SJCRH30 (cell line): Measurements from ENCODE around the gene PPP2R3B. TPM values are rescaled to one million over a fixed set of nuclear protein-coding genes. Genes with fewer than 3 reads are reported as not detected.

Experiments
- DNase-seq, 2 experiments: peaks; one replicate each; pipeline ENCODE4 v3.0.0-alpha.2; 2015 to 2020
- H3K27ac ChIP-seq: fragments of 250-450 bp; sonication (Bioruptor Pico); 2 replicates; pipeline ENCODE4 v1.5.1; 2020; ENCODE audit warnings: mild to moderate bottlenecking, moderate library complexity
- H3K27me3 ChIP-seq: fragments of 250-450 bp; sonication (Bioruptor Pico); 2 replicates; pipeline ENCODE4 v1.5.1; 2020; ENCODE audit warnings: mild to moderate bottlenecking, moderate library complexity
- H3K36me3 ChIP-seq: fragments of 250-450 bp; sonication (Bioruptor Pico); 2 replicates; pipeline ENCODE4 v1.5.1; 2020; ENCODE audit warnings: mild to moderate bottlenecking, moderate library complexity
- H3K4me1 ChIP-seq: fragments of 250-450 bp; sonication (Bioruptor Pico); 2 replicates; pipeline ENCODE4 v1.5.1; 2020; ENCODE audit warnings: mild to moderate bottlenecking, moderate library complexity
- H3K4me3 ChIP-seq: fragments of 250-450 bp; sonication (Bioruptor Pico); 2 replicates; pipeline ENCODE4 v1.5.1; 2020; ENCODE audit warnings: mild to moderate bottlenecking, moderate library complexity
- H3K9me3 ChIP-seq: fragments of 250-450 bp; sonication (Bioruptor Pico); replicated peaks from 2 replicates; pipeline ENCODE4 v1.5.1; 2020; ENCODE audit warnings: mild to moderate bottlenecking, moderate library complexity
- total RNA-seq: library from RNA; depleted of rRNA; stranded (reverse); fragments of >200 nt; shearing (Covaris generic); gene quantifications from 2 replicates; pipeline ENCODE4 v1.2.3, GENCODE V29; 2014

The PPP2R3B gene
- total RNA-seq, 1 experiment from 2014 or later, result 29.2 TPM

DNA sequence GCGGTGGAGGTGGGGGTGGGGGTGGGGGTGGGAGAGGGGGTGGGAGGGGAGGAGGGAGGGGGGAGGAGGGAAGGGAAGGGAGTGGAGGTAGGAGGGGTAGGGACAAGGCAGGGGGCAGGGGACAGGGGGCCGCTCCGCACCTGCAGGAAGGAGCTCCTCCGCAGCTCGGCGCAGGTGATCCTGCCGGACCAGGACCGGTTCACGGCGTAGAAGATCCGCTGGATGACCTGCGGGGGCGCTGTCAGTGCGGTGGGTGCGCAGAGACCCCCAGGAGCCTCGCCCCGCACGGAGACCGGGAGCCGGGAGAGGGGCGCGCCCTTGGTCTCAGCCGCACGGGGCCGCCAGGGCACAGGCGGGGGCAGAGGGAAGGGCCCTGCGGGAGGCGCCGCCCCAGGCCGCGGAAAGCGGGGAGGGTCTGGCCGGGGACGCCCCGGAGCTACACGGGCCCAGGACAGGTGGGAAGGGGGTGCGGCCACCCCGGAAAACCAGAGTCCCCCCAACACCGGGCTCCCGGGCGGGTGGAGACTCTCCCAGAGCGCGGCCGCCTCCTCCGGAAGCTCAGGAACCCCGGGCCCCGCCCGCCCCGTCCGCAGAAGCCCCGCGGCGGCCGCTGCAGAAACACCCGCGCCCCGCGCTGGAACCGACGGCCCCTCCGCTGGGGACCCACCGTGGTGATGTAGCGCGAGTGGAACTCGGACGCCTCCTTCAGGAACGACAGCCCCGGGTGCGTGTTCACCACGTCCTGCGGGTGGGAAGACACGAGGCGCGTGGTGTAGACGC lies 40.5 kb downstream of the PPP2R3B start:
- H3K36me3 ChIP-seq, result peaks cover 12% of the 10 kb centered on the region; the same call in 1 of the 2 replicates
- H3K4me1 ChIP-seq, result no peaks in the 10 kb centered on the region
- no peaks in the 10 kb centered on the region for H3K27me3 ChIP-seq
- DNase-seq, result no peak
- no peak overlapping the region for H3K27ac ChIP-seq
- no peak overlapping the region for H3K4me3 ChIP-seq
- H3K9me3 ChIP-seq, result no peaks in the 10 kb centered on the region

DNA sequence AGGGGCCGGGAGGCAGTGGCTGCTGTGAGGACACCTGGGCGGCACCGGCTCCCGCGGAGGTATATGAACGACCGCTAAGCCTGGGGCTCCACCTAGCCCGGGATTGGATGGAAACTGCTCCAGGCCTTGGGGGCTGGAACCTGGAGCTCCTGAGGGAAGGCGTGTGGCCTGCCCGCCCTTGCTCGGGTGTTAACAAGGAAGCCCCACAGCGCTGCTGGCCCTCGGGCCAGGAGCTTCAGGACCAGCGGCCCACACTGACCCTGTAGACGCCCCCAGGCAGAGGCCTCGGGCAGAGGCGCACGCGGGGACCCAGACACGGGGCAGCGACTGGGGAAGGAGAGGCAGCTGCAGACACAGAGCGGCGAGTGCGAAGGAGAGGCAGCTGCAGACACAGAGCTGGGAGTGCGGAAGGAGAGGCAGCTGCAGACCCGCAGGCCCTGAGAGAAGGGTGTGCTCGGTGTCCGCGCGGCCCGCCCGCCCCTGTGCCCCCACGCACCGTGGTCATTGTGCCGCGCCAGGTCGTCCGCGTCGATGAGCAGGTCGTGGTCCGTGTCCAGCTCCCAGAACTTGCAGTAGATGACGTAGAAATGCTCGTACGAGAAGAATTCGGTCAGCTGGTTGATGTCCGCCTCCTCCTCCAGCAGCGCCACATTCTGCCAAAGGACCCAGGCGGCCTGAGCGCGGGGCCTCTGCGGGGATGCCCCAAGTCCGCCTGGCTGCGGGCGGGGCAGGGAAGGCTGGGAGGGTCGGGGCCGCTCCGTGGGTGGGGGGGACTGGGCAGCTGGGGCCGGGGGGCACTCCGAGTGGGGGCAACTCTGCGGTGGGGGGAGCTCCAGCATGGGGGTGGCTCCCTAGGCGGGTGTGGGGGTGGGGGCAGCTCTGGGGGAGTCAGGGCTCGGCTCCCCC lies 41.4 kb downstream of the PPP2R3B start:
- Histone ChIP-seq H3K27me3 (no peaks in the 10 kb centered on the region), H3K36me3 (peaks cover 12% of the 10 kb centered on the region; the same call in 1 of the 2 replicates), H3K4me3 (no peak overlapping the region), H3K27ac (no peak overlapping the region), H3K9me3 (no peaks in the 10 kb centered on the region), H3K4me1 (no peaks in the 10 kb centered on the region)
- no peak for DNase-seq

DNA sequence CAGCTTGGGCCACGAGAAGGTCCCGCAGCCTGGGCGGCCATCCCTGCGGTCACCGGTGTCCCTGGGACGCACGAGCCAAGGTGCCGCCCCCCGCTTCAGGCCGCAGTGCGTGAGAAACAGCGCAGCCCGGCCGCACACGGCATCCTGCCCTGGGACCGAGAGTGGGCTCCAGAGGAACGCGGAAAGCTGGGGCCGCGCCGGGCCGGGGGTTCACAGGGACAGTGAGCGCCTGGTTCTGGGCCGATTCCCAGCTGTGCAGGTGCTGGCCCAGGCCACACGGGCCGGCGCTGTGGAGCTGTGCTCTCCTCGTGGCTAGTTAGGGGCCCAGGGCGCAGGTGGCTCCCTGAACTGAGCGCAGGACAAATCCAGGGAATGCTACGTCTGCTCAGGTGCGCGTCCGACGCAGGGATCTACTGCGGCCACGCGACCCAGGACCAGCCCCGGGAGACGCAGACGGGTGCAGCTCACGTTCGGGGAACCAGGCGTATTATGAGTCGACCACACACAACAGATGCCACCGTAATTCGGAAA lies 42.3 kb downstream of the PPP2R3B start:
- Histone ChIP-seq H3K4me1 (no peaks in the 10 kb centered on the region), H3K27ac (no peak overlapping the region), H3K9me3 (no peaks in the 10 kb centered on the region), H3K27me3 (no peaks in the 10 kb centered on the region), H3K36me3 (peaks cover 10% of the 10 kb centered on the region; the same call in 1 of the 2 replicates), H3K4me3 (no peak overlapping the region)
- DNase-seq, result no peak

DNA sequence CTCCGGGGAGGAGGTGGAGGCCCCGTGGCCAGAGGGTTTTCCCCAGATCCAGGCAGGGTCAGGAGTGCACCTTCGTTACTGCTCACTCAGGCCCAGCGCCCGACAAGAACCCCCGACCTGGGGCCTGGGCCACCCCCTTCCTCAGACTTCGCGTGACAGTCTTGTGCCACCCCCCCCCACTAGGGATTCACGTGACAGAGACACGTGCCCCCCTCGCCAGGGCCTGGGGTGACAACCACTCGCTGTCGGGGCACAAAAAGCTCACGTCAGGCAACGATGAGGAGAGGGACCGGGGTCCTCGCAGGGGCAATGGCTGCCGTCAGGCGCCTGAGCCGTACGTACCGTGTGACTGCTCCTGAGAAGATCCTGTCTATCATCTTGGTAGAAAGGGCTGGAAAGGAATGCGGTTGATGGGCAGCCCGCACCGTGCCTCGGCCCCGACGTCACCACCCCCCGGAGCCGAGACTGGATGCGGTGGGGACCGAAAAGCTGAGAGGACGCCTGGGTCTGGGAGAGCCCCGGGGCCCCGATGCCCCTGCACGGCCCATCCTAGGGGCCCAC lies 45.1 kb downstream of the PPP2R3B start:
- DNase-seq, result no peak
- H3K27ac ChIP-seq, result no peak overlapping the region
- H3K36me3 ChIP-seq, result peaks cover 23% of the 10 kb centered on the region
- H3K9me3 ChIP-seq, result no peaks in the 10 kb centered on the region
- H3K27me3 ChIP-seq, result no peaks in the 10 kb centered on the region
- no peak overlapping the region for H3K4me3 ChIP-seq
- no peaks in the 10 kb centered on the region for H3K4me1 ChIP-seq

DNA sequence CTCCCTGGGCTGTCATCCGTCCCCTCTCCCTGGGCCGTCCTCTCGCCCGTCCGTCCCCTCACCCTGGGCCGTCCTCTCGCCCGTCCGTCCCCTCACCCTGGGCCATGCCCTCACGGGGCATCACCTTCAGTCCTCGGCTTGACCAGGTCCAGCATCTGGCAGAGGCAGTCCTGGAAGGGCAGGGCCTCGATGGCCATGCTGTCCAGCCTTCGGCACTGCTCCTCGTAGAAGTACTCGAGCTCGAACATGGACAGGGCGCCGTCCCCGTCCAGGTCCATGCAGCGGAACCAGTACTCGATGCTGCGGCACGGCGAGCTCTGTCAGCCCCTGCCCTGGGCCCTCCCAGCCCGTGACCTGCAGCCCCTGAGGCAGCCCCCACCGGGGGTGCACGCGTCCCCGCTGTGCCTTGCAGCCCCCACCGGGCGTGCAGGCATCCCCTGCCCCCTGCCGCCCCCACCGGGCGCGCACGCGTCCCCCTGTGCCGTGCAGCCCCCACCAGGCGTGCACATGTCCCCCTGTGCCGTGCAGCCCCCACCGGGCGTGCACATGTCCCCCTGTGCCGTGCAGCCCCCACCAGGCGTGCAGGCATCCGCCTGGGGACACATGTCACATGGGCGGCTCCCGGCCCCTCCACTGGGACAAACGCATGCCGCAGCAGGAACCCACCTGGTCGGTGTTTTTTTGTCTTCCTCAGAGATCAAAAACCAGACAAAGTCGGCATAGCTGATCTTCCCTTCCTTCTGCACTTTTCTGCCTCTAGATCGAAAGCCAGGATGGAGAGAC lies 45.9 kb downstream of the PPP2R3B start:
- Histone ChIP-seq H3K4me3 (no peak overlapping the region), H3K27ac (no peak overlapping the region), H3K9me3 (no peaks in the 10 kb centered on the region), H3K27me3 (no peaks in the 10 kb centered on the region), H3K4me1 (no peaks in the 10 kb centered on the region), H3K36me3 (peaks cover 23% of the 10 kb centered on the region)
- DNase-seq, result no peak

DNA sequence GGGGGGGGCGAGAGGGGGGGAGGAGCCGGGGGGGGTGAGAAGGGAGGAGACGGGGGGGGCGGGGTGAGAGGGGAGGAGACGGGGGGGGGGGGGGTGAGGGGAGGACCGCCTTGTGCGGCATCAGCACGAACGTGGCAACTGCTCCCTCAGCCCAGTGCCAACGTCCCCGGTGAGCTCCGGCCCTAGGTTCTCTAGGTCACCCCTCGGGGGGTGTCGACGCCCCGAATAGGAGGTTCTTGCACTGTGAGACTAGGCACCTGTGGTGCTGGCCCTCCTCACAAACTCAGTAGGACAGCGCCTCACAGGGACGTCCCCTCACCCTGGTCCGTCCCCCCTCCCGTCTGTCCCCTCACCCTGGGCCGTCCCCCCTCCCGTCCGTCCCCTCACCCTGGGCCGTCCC lies 46.6 kb downstream of the PPP2R3B start:
- Histone ChIP-seq H3K36me3 (peaks cover 23% of the 10 kb centered on the region), H3K9me3 (no peaks in the 10 kb centered on the region)

DNA sequence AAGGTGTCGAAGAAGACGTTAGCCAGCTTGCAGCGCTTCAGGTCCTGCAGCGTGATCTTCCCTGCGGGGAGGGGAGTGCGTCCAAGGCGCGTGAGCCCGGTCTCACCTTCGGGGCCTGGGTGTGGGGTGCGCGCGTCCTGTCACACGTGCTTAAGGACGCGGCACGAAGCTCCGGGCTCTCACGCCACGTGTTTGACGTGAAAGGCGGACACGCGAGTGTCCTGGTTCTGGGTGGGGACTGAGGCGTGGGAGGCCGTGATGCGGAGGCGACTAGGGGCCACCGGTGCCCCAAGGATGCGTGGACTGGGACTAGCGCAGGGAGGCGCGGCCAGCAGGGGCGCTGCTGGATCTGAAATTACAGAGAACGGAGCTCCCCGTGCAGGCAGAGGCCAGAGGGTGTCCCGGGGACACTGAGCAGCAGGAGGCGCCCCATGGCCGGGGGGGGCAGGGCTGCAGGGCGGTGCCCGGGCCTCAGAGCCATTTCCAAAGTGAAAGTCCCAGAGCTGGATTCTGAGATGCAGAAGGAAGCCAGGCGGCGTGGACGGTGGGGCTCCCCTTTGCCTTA lies 47.8 kb downstream of the PPP2R3B start:
- H3K27ac ChIP-seq, result no peak overlapping the region
- H3K9me3 ChIP-seq, result no peaks in the 10 kb centered on the region
- peaks cover 14% of the 10 kb centered on the region for H3K36me3 ChIP-seq
- H3K27me3 ChIP-seq, result no peaks in the 10 kb centered on the region
- H3K4me3 ChIP-seq, result no peak overlapping the region
- H3K4me1 ChIP-seq, result no peaks in the 10 kb centered on the region
- no peak for DNase-seq

More for the DNA sequence above, 46.6 kb downstream of the PPP2R3B start:
- DNase-seq, result no peak
- H3K4me3 ChIP-seq, result no peak overlapping the region
- no peaks in the 10 kb centered on the region for H3K4me1 ChIP-seq
- H3K27ac ChIP-seq, result no peak overlapping the region
- H3K27me3 ChIP-seq, result no peaks in the 10 kb centered on the region

DNA sequence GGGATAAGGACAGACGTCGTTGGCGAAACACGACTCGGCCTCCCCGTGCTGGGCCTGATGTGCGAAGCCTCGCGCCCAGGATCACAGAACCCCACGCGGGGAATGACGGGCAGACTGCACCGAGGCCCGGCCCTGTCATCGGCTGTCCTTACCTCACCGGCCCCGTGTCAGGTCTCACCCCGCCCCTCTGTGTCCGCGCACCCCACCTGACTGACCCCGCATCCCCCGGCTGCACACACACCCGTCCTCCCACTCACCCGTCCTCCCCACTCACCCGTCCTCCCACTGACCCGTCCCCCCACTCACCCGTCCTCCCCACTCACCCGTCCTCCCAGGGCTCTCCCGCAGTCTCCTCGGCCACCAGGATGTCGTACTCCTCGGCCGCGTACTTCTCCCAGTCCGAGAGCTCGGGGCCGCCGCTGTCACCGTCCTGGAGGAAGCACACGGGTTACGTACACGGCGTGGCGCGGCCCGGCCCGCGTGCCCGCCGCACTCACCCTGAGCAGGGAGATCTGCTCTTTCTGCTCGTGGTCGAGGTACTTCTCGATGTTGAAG lies 48.3 kb downstream of the PPP2R3B start:
- no peaks in the 10 kb centered on the region for H3K9me3 ChIP-seq
- no peak for DNase-seq
- peaks cover 15% of the 10 kb centered on the region for H3K36me3 ChIP-seq
- no peak overlapping the region for H3K27ac ChIP-seq
- no peaks in the 10 kb centered on the region for H3K4me1 ChIP-seq
- H3K4me3 ChIP-seq, result no peak overlapping the region
- H3K27me3 ChIP-seq, result no peaks in the 10 kb centered on the region

DNA sequence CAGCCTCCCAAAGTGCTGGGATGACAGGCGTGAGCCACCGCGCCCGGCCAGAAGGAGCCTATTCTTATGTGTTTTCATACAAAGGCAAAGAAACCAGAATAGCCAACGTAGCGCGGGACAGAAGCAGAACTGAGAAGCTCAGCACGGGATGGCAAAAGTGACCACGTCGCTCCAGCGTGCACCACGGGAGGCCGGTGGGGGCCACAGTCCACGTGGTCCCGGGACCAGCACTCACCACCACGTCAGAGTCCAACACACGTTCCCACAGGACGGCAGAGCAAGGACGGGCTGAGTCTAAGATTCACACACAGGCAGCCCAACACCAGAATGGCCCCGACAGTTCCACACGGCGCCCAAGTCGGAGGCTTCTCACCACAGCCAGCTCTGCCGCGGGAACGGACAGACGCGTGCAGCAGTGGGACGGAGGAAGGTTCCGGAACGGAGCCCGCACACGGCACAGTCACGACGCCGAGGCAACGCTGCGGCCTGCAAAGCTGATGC lies 49.3 kb downstream of the PPP2R3B start:
- Histone ChIP-seq H3K4me3 (no peak overlapping the region), H3K27ac (no peak overlapping the region), H3K36me3 (peaks cover 18% of the 10 kb centered on the region), H3K27me3 (no peaks in the 10 kb centered on the region), H3K9me3 (no peaks in the 10 kb centered on the region), H3K4me1 (no peaks in the 10 kb centered on the region)
- no peak for DNase-seq

DNA sequence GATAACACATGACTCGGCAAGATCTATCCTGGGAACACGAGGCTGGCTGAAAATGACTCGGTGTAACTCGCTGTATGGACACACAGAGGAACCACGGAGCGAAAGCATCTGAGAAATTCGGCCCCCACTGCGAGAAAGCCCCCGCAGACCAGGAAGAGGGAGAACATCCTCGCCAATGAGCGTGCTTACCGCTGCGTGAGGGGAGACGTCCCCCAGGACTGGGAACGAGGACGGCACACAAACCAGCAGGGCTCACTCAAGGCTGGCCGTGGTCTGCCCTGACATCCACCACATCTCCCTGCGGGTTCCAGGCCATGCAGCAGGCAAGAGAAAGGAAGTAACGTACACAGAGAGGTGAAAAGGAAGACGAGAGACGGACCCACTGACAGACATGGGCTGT lies 50.5 kb downstream of the PPP2R3B start:
- Histone ChIP-seq H3K9me3 (no peaks in the 10 kb centered on the region), H3K36me3 (peaks cover 18% of the 10 kb centered on the region), H3K27ac (no peak overlapping the region), H3K4me3 (no peak overlapping the region), H3K27me3 (no peaks in the 10 kb centered on the region), H3K4me1 (no peaks in the 10 kb centered on the region)
- DNase-seq, result no peak

DNA sequence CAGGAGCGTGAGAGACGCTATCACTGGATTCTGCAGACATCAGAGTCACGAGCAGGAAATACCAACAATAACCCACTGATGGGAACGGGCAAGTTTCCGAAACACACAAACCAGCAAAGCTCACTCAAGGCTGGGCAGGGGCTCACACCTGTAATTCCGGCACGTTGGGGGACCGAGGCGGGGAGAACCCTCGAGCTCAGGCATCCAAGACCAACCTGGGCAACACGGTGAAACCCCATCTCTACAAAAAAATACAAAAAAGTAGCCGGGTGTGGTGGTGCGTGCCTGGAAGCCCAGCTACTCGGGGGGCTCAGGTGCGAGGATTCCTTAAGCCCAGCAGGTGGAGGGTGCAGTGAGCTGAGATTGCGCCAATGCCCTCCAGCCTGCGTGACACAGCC lies 51.0 kb downstream of the PPP2R3B start:
- H3K36me3 ChIP-seq, result peaks cover 18% of the 10 kb centered on the region
- no peaks in the 10 kb centered on the region for H3K4me1 ChIP-seq
- H3K4me3 ChIP-seq, result no peak overlapping the region
- H3K9me3 ChIP-seq, result no peaks in the 10 kb centered on the region
- no peak for DNase-seq
- H3K27ac ChIP-seq, result no peak overlapping the region
- no peaks in the 10 kb centered on the region for H3K27me3 ChIP-seq

DNA sequence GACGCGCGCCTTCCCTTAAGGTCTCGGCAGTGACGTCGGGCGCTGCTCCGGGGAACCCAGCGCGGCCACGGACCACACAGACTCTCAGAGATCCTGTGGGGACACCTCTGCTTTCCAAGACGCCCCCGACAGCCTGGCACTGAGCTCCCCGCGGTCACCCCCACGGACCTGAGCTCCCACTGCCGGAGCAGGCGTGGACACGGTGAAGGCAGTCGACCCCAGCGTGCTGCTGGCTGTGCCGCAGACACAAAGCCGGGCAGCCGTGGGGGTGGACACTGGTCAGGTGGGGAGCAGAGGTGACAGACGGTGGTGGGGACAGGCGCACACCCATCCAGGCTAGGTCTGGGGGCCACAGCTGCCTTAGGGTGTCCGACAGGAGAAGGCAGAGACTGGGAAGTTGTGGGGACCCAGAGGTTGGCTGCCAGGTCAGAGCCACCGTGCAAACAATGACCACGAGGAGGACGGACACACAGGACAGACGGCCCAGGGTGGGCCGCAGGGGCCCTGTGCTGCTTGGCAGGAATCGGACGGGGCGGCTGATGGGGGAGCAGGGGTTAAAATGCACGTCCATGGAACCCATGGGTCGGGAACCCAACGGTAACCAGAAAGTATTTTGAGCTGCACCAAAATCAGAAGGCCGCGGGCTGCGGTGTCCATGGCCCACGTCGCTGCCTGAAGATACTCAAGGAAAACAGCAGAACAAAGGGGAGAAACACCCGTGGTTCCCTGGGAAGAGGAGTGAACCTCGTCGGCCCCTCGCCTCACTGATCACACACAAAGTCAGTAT lies 51.5 kb downstream of the PPP2R3B start:
- Histone ChIP-seq H3K36me3 (peaks cover 18% of the 10 kb centered on the region), H3K9me3 (no peaks in the 10 kb centered on the region), H3K27me3 (no peaks in the 10 kb centered on the region), H3K4me1 (no peaks in the 10 kb centered on the region), H3K4me3 (no peak overlapping the region), H3K27ac (no peak overlapping the region)
- no peak for DNase-seq

DNA sequence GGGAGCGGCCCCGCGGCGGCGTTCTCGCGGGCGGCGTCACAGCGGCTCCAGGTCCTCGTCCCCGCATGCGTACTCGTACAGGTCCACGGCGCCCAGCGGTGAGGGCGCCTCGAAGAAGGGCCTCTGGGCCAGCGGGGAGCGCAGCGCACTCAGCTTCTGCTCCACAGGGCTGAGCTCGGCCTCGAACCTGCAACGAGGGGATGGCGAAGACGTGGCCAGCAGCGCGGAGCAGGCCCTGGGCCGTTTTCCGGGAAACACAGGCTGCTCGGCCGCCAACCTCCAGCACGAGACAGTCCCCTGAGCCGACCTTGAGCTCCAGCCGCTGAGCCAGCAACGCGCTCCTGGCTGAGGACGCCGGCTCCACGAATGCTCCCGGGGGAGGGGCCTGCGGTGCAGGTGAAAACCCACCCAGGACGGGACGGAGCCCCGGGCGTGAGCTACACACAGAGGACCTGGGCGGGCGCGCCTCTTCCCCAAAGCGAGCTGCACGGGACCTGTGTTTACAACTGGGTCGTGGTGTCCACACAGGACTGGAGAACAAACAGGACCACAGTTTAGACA lies 52.3 kb downstream of the PPP2R3B start:
- H3K4me1 ChIP-seq, result no peaks in the 10 kb centered on the region
- H3K27ac ChIP-seq, result no peak overlapping the region
- peaks cover 18% of the 10 kb centered on the region for H3K36me3 ChIP-seq
- no peak for DNase-seq
- H3K27me3 ChIP-seq, result no peaks in the 10 kb centered on the region
- H3K9me3 ChIP-seq, result no peaks in the 10 kb centered on the region
- no peak overlapping the region for H3K4me3 ChIP-seq
